GM21381 (cell line): ENCODE results near the gene IQCM.
"Not testable (repeated sequence)": the region's sequence is repeated elsewhere in the genome, so short reads cannot be mapped to it uniquely, and the experiment has no call there.

Experiments
- ATAC-seq: cut with Tn5 transposase; IDR thresholded peaks from one replicate; pipeline ENCODE4 v1.9.1; 2021; ENCODE audit warnings: mild to moderate bottlenecking, moderate library complexity; ENCODE audit not compliant: unreplicated experiment

IQCM gene

DNA sequence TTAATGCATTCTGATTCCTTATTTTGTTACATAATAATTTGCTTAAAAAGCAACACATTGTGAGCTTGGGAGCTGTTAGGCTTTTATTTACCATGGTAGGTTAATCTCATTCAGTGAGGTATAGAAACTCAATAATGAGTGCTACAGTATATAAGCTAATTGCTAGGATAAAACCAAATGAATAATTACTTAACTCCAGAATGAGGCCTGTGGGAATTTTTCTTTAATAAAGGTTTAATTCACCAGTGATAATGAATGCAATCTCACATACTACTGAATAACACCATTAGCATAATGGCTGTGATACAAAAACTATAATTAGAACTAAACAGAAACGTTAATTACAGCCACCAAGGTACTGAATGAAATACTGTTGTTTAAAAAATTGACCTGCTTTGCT, 326.3 kb downstream of the IQCM start:
- ATAC-seq, result no peak

DNA sequence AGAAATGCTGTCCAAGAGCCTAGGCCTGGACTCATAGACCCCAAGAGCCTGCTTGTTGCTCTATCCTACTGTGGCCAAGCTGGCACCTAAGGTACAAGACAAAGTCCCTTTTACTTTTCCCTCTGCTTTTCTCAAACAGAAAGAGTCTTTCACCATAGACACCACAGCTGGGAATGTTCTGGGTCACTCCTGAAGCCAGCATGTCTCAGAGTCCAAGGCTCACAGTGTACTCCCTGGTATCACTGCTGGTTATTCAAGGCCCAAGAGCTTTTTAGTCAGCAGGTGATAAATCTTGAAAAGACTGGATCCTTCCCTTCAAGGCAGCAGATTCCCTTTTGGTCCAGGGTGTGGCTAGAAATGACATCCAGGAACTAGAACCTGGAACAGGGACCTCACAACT, 328.8 kb downstream of the IQCM start:
- ATAC-seq, result no peak

DNA sequence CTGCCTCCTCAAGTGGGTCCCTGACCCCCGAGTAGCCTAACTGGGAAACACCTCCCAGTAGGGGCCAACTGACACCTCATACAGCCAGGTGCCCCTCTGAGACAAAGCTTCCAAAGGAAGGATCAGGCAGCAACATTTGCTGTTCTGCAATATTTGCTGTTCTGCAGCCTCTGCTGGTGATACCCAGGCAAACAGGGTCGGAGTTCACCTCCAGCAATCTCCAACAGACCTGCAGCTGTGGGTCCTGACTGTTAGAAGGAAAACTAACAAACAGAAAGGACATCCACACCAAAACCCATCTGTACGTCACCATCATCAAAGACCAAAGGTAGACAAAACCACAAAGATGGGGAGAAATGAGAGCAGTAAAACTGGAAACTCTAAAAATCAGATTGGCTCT, 347.0 kb downstream of the IQCM start:
- ATAC-seq, result not testable (repeated sequence)

DNA sequence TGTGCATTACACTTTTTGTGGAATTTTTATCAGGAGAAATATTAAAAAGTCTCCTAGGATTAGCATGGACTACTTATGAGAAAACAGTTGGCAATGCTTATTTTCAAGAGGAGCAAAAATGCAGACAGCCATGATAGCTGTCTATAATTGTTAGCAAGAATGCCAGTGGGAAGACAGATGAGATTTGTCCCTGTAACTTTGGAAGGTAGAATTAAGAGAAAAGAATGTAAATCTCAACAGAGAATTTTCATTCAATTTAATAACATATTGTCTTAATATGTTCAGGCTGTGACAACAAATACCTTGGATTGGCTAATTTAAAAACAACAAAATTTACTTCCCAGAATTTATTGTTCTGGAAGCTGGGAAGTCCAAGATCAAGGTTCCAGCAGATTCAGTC, 349.2 kb downstream of the IQCM start:
- no peak for ATAC-seq

- ATAC-seq, result no peak
Observed at GRCh38 chr4:149465955-149466354, 349.7 kb downstream of the IQCM start.

DNA sequence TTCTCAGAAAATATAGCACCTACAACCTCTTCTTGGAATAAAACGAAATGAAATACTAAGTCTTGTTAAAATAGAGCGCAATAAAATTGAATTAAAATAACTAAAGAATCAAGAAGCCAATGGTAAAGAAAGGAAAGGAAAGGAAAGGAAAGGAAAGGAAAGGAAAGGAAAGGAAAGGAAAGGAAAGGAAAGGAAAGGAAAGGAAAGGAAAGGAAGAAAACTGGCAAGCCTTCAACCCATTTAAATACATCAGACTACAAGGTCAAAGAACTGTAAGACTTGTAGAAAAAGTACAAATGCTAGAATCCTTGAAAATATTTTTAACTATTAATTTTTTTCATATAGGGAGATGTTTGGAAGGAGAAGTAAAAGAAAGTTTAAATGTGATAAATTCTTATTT, 372.1 kb downstream of the IQCM start:
- ATAC-seq, result no peak

GRCh38 chr4:149441338-149441737, 374.3 kb downstream of the IQCM start:
- ATAC-seq, result no peak

DNA sequence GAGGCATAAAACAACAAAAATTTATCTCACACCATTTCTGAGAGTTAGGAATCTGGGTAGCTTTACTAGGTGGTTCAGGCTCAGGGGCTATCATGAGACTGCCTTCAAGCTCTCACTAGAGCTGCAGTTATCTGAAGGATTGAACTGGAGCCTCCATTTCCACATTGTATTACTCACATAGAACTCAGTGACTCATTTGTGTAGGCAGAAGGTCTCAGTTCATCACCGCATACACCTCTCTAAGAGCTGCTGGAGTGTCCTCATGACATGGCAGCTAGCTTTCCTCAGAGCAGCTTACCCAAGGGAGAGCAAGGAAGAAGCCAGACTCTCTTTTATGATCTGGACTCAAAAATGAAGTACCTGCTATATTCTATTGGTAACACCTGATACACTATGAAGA, 389.2 kb downstream of the IQCM start:
- ATAC-seq, result no peak

DNA sequence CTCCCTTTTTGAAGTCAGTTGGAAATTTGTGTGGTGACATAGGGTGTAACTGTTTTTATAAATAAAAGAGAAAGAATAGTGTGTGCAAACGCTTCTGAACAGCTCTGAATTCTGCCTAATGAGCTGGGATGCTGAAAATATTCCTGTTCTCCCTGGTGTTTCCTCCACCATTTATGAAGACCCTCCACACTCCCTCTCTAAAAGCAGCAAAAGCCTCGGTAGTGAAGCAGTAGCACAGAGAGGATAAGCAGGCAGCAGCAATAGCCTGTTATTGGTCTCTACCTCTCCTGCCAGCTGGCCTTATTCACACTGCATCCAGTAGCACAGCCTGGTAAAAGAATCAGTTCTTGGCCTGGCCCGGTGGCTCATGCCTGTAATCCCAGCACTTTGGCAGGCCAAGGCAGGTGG, 406.1 kb downstream of the IQCM start:
- no peak for ATAC-seq

GRCh38 chr4:149409146-149409545, 406.5 kb downstream of the IQCM start:
- no peak for ATAC-seq

GRCh38 chr4:149404143-149404542, 411.5 kb downstream of the IQCM start:
- ATAC-seq, result no peak

- no peak for ATAC-seq
Observed at GRCh38 chr4:149403081-149403480, 412.6 kb downstream of the IQCM start.

DNA sequence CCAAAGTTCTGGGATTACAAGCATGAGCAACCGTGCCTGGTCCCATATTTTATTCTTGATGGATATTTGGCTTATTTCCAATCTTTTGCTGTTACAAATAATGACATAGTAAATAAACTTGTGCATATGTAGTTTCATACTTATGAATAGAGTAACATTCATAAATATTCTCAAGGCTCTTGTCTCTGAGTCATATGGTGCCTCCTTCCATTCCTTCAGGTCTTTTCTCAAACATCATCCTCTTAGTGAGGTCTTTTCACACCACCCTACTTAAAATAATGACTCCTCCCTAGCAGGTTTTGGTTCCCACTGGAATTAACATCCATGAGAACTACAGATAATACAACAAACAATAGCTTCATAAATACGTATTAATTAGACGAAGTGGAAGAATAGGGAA, 416.6 kb downstream of the IQCM start:
- ATAC-seq, result no peak

DNA sequence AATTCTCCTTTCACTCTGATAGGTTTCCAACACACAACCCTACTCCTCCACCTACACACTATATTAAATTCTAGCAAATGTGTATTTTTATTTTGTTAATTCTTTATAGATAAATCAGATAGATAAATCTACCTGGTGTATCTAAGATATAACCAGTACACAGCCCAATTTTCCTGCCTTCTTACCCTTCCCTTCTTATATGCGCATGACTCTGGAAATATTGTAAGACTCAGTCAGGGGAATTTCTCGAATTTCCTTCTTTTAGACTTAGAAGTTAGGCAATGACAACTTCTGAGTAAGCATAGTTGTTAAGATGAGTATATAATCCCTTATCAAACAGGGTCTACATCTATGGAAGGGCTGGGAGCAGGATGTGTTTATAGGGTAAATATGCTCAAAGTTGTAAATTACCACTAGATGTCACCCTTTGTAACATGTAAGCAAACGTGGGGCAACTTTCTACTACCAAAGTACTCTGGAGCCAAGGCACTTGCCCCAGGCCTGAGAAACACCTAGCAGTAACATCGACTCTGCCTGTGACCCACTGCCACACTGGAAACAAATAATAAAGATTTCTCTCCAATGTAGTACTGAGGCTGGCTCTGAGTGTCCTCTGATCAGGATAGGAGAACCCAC, 444.7 kb downstream of the IQCM start:
- ATAC-seq, result peak; percentile 80

DNA sequence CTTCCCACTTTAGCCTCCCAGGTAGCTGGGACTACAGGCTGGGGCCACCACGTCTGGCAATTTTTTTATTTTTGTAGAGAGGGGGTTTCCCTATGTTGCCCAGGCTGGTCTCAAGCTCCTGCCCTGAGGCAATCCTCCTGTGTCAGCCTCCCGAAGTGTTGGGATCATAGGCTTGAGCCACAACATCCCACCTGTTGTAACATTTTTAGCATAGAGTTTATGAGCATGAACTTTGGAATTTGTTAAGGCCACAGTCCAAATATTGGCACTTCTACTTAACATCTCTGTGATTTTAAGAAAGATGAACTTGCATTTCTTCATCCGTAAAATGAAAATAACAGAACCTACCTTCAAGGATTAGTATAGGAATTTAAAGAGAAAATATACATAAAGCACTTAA, 445.6 kb downstream of the IQCM start:
- no peak for ATAC-seq

DNA sequence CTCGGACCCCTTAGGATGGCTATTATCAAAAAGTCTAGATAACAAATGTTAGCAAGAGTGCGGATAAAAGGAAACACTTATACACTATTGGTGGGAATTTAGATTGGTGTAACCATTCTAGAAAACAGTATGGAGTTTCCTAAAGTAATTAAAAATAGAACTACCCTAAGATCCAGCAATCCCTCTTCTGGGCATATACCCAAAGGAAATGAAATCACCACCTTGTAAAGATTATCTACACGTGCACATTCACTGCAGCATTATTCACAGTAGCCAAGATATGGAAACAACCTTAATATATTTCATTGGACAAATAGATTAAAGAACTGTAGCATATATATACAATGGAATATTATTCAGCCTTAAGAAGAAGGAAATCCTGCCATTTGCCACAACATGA, 462.4 kb downstream of the IQCM start:
- ATAC-seq, result no peak

DNA sequence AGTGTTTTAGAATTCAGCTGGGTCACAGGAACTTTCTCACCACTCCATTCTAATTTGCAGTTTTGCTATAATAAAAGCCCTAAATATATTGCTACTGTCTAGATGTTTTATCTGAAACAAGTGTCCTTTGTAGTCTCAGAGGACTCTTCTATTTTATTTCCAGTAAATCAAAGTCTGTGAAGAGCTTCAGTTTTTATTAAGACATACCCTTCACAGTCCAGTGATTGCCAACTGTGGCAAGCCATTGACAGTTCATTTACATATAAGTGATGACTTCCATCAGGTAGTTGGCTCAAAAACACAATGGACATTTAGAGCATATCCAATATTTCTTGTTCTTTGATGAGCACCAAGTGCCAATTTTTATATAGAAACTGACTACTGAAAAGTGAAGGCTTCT, 466.1 kb downstream of the IQCM start:
- ATAC-seq, result no peak

GRCh38 chr4:149347139-149347538, 468.5 kb downstream of the IQCM start:
- ATAC-seq, result no peak

DNA sequence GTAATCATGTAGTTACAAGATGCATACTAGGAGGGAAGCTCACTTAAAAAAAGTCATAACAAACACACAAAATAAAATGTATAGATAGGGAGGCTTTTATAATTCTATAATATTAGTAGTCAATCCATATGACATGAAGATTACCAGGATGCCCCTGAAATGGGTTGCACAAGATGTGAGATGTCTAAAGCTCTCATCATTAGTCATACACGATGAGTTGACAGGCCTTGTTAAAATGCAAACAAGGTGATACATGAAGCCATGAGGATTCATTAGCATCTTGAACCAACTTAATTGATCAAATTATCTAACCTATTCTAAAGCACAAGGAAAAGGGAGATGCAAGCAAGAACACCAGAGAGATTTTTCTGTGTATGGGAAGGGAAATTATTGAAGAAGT, 470.2 kb downstream of the IQCM start:
- ATAC-seq, result no peak

- no peak for ATAC-seq
Observed at GRCh38 chr4:149344436-149344835, 471.2 kb downstream of the IQCM start.

GRCh38 chr4:149343614-149344013, 472.0 kb downstream of the IQCM start:
- ATAC-seq, result no peak

DNA sequence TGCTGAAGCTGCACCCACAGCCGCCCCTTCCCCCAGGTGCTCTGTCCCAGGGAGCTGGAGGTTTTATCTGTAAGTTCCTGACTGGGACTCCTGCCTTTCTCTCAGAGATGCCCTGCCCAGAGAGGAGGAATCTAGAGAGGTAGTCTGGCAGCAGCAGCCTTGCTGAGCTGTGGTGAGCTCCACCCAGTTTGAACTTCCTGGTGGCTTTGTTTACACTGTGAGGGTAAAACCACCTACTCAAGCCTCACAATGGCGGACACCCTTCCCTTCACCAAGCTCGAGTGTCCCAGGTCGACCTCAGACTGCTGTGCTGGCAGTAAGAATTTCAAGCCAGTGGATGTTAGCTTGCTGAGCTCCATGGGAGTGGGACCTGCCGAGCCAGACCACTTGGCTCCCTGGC, 474.5 kb downstream of the IQCM start:
- not testable (repeated sequence) for ATAC-seq

DNA sequence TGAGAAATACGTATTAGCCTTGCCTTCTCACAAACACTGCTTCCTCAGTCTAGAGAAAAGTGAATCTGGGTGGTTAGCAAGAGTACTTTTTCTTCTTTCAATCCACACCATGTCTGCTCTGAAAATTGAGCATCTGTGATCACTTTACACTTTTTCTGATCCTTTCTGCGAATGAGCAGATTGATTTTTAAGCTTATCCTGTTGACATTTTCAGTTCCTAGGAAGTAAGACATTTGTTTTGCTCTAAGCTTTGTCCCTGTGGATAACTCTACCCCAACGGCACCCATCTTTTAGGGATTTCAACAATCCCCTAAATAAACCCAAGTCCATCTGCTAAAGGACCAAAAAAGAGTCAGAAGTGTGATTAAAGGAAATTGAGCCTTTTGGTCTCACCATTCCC, 487.5 kb downstream of the IQCM start:
- ATAC-seq, result no peak
